NCI-H526 treated with DMSO at 0.1 percent for 48 hours (cell line): Measurements from ENCODE around the gene APOOL.
A peak's percentile ranks its signal among the peaks of the same experiment; 100 is the strongest.

Experiments
- DNase-seq: peaks from one replicate; lab custom pipeline; 2025; lab: John Stamatoyannopoulos, UW

APOOL gene

GRCh38 chrX:85084770-85085393, 81.2 kb downstream of the APOOL start:
- DNase-seq = peak; percentile 18

DNA sequence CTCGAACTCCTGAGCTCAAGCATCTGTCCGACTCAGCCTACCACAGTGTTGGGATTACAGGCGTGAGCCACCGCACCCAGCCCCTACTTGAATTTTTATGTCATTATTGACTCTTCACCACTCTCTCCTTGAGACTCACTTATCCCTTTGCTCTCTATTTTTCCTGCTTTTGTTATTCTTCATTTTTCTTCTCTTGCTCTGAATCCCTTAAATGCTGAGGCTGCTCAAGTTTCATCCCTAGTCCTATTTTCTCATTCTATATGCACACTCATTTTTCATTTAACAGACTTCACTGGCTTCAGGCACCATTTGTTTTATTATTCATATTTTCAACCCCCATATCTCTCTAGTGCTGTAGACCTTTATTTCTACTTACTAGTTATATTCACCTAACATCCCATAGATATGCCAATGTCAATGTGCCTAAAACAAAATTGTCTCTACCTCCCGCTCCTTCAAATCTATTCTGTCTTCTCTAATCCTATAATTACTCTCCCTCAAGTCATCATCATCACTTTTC, 85.7 kb downstream of the APOOL start:
- no peak for DNase-seq

GRCh38 chrX:85107407-85107806, 103.7 kb downstream of the APOOL start:
- no peak for DNase-seq

GRCh38 chrX:85108165-85108564, 104.5 kb downstream of the APOOL start:
- no peak for DNase-seq

DNA sequence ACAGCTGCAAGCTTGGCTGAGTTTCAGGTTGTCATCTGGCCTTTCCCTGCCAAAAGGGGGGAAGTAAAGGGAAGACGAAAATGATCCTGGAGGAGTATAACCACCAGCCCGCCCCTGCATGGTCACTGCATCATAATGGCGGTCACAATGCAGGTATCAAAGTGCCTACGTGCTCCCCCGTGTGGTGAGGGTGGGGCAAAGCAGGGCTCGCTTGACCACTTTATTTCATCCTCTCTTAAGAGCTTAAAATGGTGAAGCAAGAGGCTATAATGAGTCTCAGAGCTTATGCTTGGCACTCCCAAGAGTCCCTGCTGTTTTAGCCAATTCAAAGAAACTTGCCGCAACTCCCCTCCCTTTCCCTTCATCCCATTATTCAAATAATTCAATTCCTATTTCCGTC, 105.6 kb downstream of the APOOL start:
- DNase-seq = no peak

- DNase-seq = no peak
Observed at GRCh38 chrX:85111347-85111746, 107.7 kb downstream of the APOOL start.

- no peak for DNase-seq
Observed at GRCh38 chrX:85112293-85112692, 108.6 kb downstream of the APOOL start.

DNA sequence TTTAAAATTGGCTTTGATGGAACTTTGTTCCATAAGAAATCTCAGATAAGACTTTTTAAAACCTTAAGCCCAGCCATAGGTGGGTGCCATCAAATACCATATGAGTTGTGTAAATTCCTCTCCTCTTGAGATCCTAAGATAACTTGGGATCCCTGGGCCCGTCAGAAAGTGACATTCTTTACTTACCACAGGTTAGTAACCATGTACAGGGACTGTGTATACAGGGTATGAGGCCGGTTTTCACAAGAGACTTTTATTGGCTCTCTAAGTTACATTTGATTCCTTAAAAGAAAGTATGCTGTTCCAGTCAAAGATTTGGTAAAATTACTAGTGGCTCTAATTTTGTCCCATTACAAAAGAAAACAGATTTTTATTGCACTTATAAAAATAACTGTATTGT, 110.1 kb downstream of the APOOL start:
- DNase-seq = no peak

GRCh38 chrX:85114171-85114570, 110.5 kb downstream of the APOOL start:
- no peak for DNase-seq

DNA sequence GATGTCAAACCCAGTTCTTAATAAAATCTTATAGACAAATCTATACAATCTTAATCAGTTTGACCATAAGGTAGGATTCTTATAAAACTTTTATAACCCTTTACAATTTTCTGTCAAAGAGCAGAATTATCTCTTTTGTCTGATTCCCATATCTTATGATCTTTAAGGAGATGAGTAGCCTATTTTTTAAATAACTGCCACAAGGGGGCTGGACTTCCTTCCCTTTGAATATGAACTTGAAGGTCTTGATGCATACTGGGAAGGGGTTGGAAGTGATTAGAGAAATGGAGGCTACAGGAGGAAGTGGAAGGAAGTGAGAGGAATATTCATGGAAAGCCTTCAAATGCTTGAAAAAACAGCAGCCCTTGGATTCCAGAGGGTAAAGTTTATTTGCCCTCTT, 111.1 kb downstream of the APOOL start:
- no peak for DNase-seq

DNA sequence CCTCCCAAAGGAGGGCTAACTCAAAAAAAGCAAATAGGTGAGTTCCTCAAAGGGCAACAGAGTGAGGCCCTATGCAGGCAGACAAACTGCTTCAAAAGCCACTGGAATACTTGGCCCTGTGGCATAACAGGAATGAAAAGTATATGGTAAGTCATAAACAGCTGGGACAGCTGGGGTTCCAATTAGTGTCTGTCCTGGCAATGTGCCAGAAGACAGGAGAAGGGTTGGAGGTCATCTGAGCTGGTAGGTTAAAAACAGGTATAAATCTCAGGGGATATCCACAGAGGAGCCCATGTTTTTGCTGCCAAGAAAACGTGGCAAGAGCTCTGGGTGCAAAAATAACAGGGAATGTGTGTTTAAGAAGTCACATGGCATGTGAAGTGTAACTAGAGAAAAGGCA, 111.6 kb downstream of the APOOL start:
- no peak for DNase-seq

- no peak for DNase-seq
Observed at GRCh38 chrX:85136409-85136808, 132.7 kb downstream of the APOOL start.

GRCh38 chrX:85139422-85139821, 135.7 kb downstream of the APOOL start:
- DNase-seq = no peak

- DNase-seq = no peak
Observed at GRCh38 chrX:85140964-85141363, 137.3 kb downstream of the APOOL start.
